ENCODE results near the gene TSPAN7. TPM values are rescaled to one million over a fixed set of nuclear protein-coding genes. Genes with fewer than 3 reads are reported as not detected.

The TSPAN7 gene
- total RNA-seq, 1 experiment from 2014 or later: not detected

DNA sequence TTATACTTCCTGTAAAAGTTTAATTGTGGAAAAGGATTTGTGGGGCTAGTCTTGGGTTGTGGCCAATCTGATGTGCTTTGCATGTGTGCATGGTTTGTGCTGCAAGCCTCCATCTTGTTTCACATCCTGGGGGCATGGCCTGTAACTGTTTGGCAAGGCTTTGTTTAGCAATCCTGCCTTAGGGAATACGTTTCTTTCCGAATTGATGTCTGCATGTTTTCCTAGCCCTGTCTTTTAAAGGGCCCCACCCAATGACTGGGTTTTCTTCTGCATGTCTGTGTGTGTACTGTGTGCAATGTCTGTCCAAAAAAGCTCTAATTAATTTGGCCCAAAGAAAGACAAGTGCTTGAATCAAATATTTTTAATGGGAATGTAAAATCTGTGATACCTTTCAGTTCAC is 165.3 kb downstream of the TSPAN7 start:
- Histone ChIP-seq H3K36me3 (ENCODE audit: low read depth, low read length) (no peaks in the 10 kb centered on the region), H3K4me2 (ENCODE audit: low read length) (no peak overlapping the region), H3K79me2 (ENCODE audit: low read length) (no peaks in the 10 kb centered on the region), H3K9me2 (replicated peaks; ENCODE audit: low read length) (no peaks in the 10 kb centered on the region), H4K20me1 (ENCODE audit: low read length) (no peaks in the 10 kb centered on the region), H3K9ac (ENCODE audit: low read length) (no peak overlapping the region), H3K27ac (ENCODE audit: low read length) (no peak overlapping the region), H3F3A (ENCODE audit: low read length, unreplicated experiment) (no peaks in the 10 kb centered on the region), H2AFZ (ENCODE audit: low read length) (no peak overlapping the region), H3K4me1 (ENCODE audit: insufficient read depth, low read length) (no peaks in the 10 kb centered on the region), H3K4me3 (ENCODE audit: low read length) (no peak overlapping the region), H3K27me3 (ENCODE audit: low read length) (peaks cover 41% of the 10 kb centered on the region), H3K9me3 (ENCODE audit: low read length) (no peaks in the 10 kb centered on the region)
- intact Hi-C loops (cut with micrococcal nuclease): no loop called here
- ATAC-seq (no peak), DNase-seq (no peak)
- ChIA-PET CTCF (no interaction called here), POLR2A (ENCODE audit: unreplicated experiment) (no interaction called here)
- TF ChIP-seq EZH2 (IDR thresholded peaks at IDR 0.05; ENCODE audit: low read length, unreplicated experiment) (no peak), EZH2phosphoT487 (IDR thresholded peaks at IDR 0.05; ENCODE audit: borderline replicate concordance, low read length) (no peak)
- TF ChIP-seq, protein P1, sequence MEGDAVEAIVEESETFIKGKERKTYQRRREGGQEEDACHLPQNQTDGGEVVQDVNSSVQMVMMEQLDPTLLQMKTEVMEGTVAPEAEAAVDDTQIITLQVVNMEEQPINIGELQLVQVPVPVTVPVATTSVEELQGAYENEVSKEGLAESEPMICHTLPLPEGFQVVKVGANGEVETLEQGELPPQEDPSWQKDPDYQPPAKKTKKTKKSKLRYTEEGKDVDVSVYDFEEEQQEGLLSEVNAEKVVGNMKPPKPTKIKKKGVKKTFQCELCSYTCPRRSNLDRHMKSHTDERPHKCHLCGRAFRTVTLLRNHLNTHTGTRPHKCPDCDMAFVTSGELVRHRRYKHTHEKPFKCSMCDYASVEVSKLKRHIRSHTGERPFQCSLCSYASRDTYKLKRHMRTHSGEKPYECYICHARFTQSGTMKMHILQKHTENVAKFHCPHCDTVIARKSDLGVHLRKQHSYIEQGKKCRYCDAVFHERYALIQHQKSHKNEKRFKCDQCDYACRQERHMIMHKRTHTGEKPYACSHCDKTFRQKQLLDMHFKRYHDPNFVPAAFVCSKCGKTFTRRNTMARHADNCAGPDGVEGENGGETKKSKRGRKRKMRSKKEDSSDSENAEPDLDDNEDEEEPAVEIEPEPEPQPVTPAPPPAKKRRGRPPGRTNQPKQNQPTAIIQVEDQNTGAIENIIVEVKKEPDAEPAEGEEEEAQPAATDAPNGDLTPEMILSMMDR (conservative IDR thresholded peaks at IDR 0.05; ENCODE audit: low read depth, low read length): no peak
- BruUV-seq (replicated peaks): no TSS peak

DNA sequence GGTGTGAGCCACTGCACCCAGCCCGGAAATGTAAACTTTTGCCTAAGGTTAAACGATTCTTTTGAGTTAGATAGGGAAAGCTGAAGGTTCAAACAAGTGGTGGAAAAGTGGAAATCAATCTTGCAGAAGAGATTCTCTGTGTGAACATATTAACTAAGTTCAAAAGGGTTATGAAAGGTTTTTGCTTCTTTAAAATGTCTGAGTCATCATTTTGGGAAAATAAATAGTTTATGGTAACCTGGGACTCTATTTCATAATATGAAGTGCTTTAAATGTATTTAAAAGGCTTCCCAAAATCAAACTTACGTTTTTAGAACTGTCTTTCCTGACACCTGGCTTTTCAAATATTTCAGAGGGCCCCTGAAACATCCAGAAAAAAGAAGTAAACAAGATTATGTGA is 166.3 kb downstream of the TSPAN7 start:
- no peaks in the 10 kb centered on the region for H3K4me1 ChIP-seq (ENCODE audit: insufficient read depth, low read length)
- no TSS peak for BruUV-seq (replicated peaks)
- H3K9ac ChIP-seq (ENCODE audit: low read length): no peak overlapping the region
- H3K79me2 ChIP-seq (ENCODE audit: low read length): no peaks in the 10 kb centered on the region
- ChIA-PET POLR2A (ENCODE audit: unreplicated experiment) (no interaction called here), CTCF (no interaction called here)
- TF ChIP-seq EZH2 (IDR thresholded peaks at IDR 0.05; ENCODE audit: low read length, unreplicated experiment) (no peak), EZH2phosphoT487 (IDR thresholded peaks at IDR 0.05; ENCODE audit: borderline replicate concordance, low read length) (no peak)
- TF ChIP-seq, protein P1 (conservative IDR thresholded peaks at IDR 0.05; ENCODE audit: low read depth, low read length): no peak
- DNase-seq (no peak), ATAC-seq (no peak)
- no peak overlapping the region for H2AFZ ChIP-seq (ENCODE audit: low read length)
- H3K4me2 ChIP-seq (ENCODE audit: low read length): no peak overlapping the region
- H3K27ac ChIP-seq (ENCODE audit: low read length): no peak overlapping the region
- no peaks in the 10 kb centered on the region for H3K9me2 ChIP-seq (replicated peaks; ENCODE audit: low read length)
- no peaks in the 10 kb centered on the region for H3K36me3 ChIP-seq (ENCODE audit: low read depth, low read length)
- no peaks in the 10 kb centered on the region for H3F3A ChIP-seq (ENCODE audit: low read length, unreplicated experiment)
- H3K9me3 ChIP-seq (ENCODE audit: low read length): no peaks in the 10 kb centered on the region
- peaks cover 42% of the 10 kb centered on the region for H3K27me3 ChIP-seq (ENCODE audit: low read length)
- no peaks in the 10 kb centered on the region for H4K20me1 ChIP-seq (ENCODE audit: low read length)
- intact Hi-C loops (cut with micrococcal nuclease): no loop called here
- no peak overlapping the region for H3K4me3 ChIP-seq (ENCODE audit: low read length)

GRCh38 chrX:38732866-38733265 is 171.5 kb downstream of the TSPAN7 start:
- CTCF ChIA-PET: no interaction called here

More at GRCh38 chrX:38732866-38733265, 171.5 kb downstream of the TSPAN7 start:
- no peaks in the 10 kb centered on the region for H4K20me1 ChIP-seq (ENCODE audit: low read length)
- H3K9ac ChIP-seq (ENCODE audit: low read length): no peak overlapping the region
- no peak overlapping the region for H3K27ac ChIP-seq (ENCODE audit: low read length)
- no peaks in the 10 kb centered on the region for H3K79me2 ChIP-seq (ENCODE audit: low read length)
- intact Hi-C loops (cut with micrococcal nuclease): no loop called here
- POLR2A ChIA-PET (ENCODE audit: unreplicated experiment): no interaction called here
- H3K4me3 ChIP-seq (ENCODE audit: low read length): no peak overlapping the region
- H3K4me2 ChIP-seq (ENCODE audit: low read length): no peak overlapping the region
- H3K9me3 ChIP-seq (ENCODE audit: low read length): no peaks in the 10 kb centered on the region
- TF ChIP-seq EZH2phosphoT487 (IDR thresholded peaks at IDR 0.05; ENCODE audit: borderline replicate concordance, low read length): no peak
- TF ChIP-seq, protein P1 (conservative IDR thresholded peaks at IDR 0.05; ENCODE audit: low read depth, low read length): no peak
- no peak for TF ChIP-seq EZH2 (IDR thresholded peaks at IDR 0.05; ENCODE audit: low read length, unreplicated experiment)
- H2AFZ ChIP-seq (ENCODE audit: low read length): no peak overlapping the region
- no peaks in the 10 kb centered on the region for H3K36me3 ChIP-seq (ENCODE audit: low read depth, low read length)
- no TSS peak for BruUV-seq (replicated peaks)
- DNase-seq (no peak), ATAC-seq (no peak)
- no peaks in the 10 kb centered on the region for H3K9me2 ChIP-seq (replicated peaks; ENCODE audit: low read length)
- H3K27me3 ChIP-seq (ENCODE audit: low read length): peaks cover 39% of the 10 kb centered on the region
- H3F3A ChIP-seq (ENCODE audit: low read length, unreplicated experiment): no peaks in the 10 kb centered on the region
- H3K4me1 ChIP-seq (ENCODE audit: insufficient read depth, low read length): no peaks in the 10 kb centered on the region

Other genes starting within 250 kb of the TSPAN7 start
- gene RPGR, start 234.0 kb upstream of the TSPAN7 start, total RNA-seq (2014; rRNA removed): 8.3 and 9.3 TPM in 2 replicates
- not detected in 2 replicates for gene OTC, start 208.9 kb upstream of the TSPAN7 start, total RNA-seq (2014; rRNA removed)
- 122 and 123 TPM in 2 replicates for gene MID1IP1, start 239.9 kb downstream of the TSPAN7 start, total RNA-seq (2014; rRNA removed)